HepG2 (cell line): ENCODE results near the gene G6PC3. TPM values are rescaled to one million over a fixed set of nuclear protein-coding genes. Genes with fewer than 3 reads are reported as not detected.

Experiments used
- BORCS8-MEF2B ChIP-seq: sonication (generic); formaldehyde crosslinking; IDR thresholded peaks from 2 replicates; pipeline ENCODE4 v1.8.0; 2022; ENCODE audit warnings: mild to moderate bottlenecking, missing genetic modification reagents
- CC2D1A ChIP-seq: sonication (generic); formaldehyde crosslinking; IDR thresholded peaks from 2 replicates; pipeline ENCODE4 v1.8.1; 2023; ENCODE audit warnings: mild to moderate bottlenecking, missing genetic modification reagents
- DDIT3 ChIP-seq: sonication (generic); formaldehyde crosslinking; IDR thresholded peaks from 2 replicates; pipeline ENCODE4 v1.4.0; 2020; ENCODE audit warnings: mild to moderate bottlenecking, missing genetic modification reagents
- FOSL2 ChIP-seq: sonication (generic); formaldehyde crosslinking; IDR thresholded peaks from 2 replicates; pipeline ENCODE4 v1.4.0; 2020; ENCODE audit warnings: missing genetic modification reagents
- HNRNPK ChIP-seq: fragments of 200-400 bp; formaldehyde crosslinking; IDR thresholded peaks from 2 replicates; pipeline ENCODE4 v1.6.1; 2018; ENCODE audit warnings: low read length, low read depth, moderate library complexity, mild to moderate bottlenecking; ENCODE audit not compliant: poor library complexity, severe bottlenecking
- KMT2A ChIP-seq: sonication (generic); formaldehyde crosslinking; IDR thresholded peaks from 2 replicates; pipeline ENCODE4 v1.4.0; 2020; ENCODE audit warnings: missing genetic modification reagents
- NCOA5 ChIP-seq: sonication (generic); formaldehyde crosslinking; IDR thresholded peaks from 2 replicates; pipeline ENCODE4 v1.4.0; 2020; ENCODE audit warnings: missing genetic modification reagents
- SKI ChIP-seq: fragments of 450-650 bp; IDR thresholded peaks from one replicate; pipeline ENCODE4 v1.6.1; 2018; ENCODE audit warnings: mild to moderate bottlenecking; ENCODE audit not compliant: partially characterized antibody
- ZBTB39 ChIP-seq: sonication (generic); formaldehyde crosslinking; IDR thresholded peaks from 2 replicates; pipeline ENCODE4 v1.5.0; 2020; ENCODE audit warnings: missing genetic modification reagents
- polyA plus RNA-seq, 8 experiments: library from polyadenylated mRNA; depleted of rRNA in 3 of 8; stranded (reverse) in 7 of 8; unstranded in 1 of 8; fragments of >200 nt; fragmentation: Illumina TruSeq in 4 of 8; extraction: Trizol in 4 of 8; gene quantifications; 2 replicates each; pipeline versions ENCODE4 v1.2.1 to v1.2.3, GENCODE V29; 2011 to 2016; ENCODE audit warnings: low read depth in 4 of 8, missing spikeins in 1 of 8, mixed read lengths in 1 of 8; ENCODE audit not compliant: insufficient read depth in 1 of 8
- total RNA-seq, 5 experiments: library from RNA; depleted of rRNA; stranded (reverse); fragments of >200 nt; fragmentation: Illumina TruSeq; extraction: Trizol; gene quantifications; 2 replicates each; pipeline ENCODE4 v1.2.3, GENCODE V29; 2016; ENCODE audit warnings: low read depth in 1 of 5
- TF ChIP-seq, protein P1 (sequence below): sonication (generic); formaldehyde crosslinking; IDR thresholded peaks from 2 replicates; pipeline ENCODE4 v1.4.0; 2020; ENCODE audit warnings: missing genetic modification reagents
- TF ChIP-seq, protein P2 (sequence below): sonication (generic); formaldehyde crosslinking; IDR thresholded peaks from 2 replicates; pipeline ENCODE4 v1.4.0; 2020; ENCODE audit warnings: missing genetic modification reagents
- TF ChIP-seq, protein P3 (sequence below): sonication (generic); formaldehyde crosslinking; IDR thresholded peaks from 2 replicates; pipeline ENCODE4 v1.5.0; 2020; ENCODE audit warnings: missing genetic modification reagents
- TF ChIP-seq, protein P4 (sequence below): sonication (generic); formaldehyde crosslinking; IDR thresholded peaks from 2 replicates; pipeline ENCODE4 v1.4.0; 2020; ENCODE audit warnings: missing genetic modification reagents

The G6PC3 gene
- total and polyA plus RNA-seq, 2 of the 13 experiments (the other 11 are each of a cell fraction or from before 2014, with no cell fraction given) = 38.5 to 75.8 TPM

DNA sequence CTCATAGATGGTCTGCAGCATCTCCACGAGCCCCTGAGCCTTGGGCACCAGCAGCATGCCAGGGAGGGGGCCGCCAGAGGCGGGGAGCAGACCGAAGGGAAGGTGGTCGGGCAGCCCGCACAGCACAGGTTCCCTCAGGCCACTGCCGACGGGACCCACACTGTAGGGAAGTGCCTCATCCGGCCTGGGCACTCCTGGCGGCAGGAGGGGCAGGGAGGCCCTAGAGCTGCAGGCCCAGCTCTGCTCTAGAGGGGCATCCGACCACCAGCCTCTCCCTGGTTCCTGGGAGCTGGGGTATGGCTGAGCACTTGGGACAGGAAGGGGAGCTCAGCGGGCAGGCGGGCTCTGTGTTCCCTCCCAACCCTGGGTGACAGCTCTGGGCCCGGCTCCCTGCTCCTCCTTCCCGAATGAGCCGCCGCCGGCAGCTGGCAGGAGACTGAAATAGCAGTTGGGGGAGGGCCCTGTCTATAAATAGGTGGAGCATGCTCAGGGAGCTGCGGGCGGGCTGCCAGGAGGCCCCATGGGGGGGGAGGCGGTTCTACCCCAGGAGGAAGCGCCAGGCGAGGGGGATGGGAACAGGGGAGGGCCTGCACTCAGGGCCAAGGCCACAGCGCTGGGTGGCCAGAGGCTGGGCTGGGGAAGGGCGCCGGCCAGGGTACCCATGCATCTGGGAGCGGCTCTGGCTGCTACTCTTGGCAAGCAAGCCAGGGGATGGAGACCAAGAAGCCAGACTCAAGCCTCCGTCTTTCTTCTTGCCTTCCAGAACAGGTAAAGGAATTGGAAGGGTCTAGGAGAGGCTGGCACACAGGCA lies 40.5 kb downstream of the G6PC3 start (continued):
- TF ChIP-seq KMT2A (CRISPR knock-in tag) (peak; percentile 81), DDIT3 (CRISPR knock-in tag) (no peak), SKI (peak; percentile 95), ZBTB39 (CRISPR knock-in tag) (no peak), CC2D1A (CRISPR knock-in tag) (0 out of 2 replicates have a peak, but pooled peaks have one; percentile 22), FOSL2 (peak; percentile 86), HNRNPK (peak; percentile 72), NCOA5 (no peak), BORCS8-MEF2B (CRISPR knock-in tag) (peak; percentile 98)
- TF ChIP-seq, protein P1, sequence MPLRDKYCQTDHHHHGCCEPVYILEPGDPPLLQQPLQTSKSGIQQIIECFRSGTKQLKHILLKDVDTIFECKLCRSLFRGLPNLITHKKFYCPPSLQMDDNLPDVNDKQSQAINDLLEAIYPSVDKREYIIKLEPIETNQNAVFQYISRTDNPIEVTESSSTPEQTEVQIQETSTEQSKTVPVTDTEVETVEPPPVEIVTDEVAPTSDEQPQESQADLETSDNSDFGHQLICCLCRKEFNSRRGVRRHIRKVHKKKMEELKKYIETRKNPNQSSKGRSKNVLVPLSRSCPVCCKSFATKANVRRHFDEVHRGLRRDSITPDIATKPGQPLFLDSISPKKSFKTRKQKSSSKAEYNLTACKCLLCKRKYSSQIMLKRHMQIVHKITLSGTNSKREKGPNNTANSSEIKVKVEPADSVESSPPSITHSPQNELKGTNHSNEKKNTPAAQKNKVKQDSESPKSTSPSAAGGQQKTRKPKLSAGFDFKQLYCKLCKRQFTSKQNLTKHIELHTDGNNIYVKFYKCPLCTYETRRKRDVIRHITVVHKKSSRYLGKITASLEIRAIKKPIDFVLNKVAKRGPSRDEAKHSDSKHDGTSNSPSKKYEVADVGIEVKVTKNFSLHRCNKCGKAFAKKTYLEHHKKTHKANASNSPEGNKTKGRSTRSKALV (CRISPR knock-in tag) = peak; percentile 50; the same call in 1 of the 2 replicates
- TF ChIP-seq, protein P2, sequence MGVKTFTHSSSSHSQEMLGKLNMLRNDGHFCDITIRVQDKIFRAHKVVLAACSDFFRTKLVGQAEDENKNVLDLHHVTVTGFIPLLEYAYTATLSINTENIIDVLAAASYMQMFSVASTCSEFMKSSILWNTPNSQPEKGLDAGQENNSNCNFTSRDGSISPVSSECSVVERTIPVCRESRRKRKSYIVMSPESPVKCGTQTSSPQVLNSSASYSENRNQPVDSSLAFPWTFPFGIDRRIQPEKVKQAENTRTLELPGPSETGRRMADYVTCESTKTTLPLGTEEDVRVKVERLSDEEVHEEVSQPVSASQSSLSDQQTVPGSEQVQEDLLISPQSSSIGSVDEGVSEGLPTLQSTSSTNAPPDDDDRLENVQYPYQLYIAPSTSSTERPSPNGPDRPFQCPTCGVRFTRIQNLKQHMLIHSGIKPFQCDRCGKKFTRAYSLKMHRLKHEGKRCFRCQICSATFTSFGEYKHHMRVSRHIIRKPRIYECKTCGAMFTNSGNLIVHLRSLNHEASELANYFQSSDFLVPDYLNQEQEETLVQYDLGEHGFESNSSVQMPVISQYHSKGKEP (CRISPR knock-in tag) = peak; percentile 78; the same call in 1 of the 2 replicates
- TF ChIP-seq, protein P3, sequence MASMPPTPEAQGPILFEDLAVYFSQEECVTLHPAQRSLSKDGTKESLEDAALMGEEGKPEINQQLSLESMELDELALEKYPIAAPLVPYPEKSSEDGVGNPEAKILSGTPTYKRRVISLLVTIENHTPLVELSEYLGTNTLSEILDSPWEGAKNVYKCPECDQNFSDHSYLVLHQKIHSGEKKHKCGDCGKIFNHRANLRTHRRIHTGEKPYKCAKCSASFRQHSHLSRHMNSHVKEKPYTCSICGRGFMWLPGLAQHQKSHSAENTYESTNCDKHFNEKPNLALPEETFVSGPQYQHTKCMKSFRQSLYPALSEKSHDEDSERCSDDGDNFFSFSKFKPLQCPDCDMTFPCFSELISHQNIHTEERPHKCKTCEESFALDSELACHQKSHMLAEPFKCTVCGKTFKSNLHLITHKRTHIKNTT (CRISPR knock-in tag) = no peak
- TF ChIP-seq, protein P4, sequence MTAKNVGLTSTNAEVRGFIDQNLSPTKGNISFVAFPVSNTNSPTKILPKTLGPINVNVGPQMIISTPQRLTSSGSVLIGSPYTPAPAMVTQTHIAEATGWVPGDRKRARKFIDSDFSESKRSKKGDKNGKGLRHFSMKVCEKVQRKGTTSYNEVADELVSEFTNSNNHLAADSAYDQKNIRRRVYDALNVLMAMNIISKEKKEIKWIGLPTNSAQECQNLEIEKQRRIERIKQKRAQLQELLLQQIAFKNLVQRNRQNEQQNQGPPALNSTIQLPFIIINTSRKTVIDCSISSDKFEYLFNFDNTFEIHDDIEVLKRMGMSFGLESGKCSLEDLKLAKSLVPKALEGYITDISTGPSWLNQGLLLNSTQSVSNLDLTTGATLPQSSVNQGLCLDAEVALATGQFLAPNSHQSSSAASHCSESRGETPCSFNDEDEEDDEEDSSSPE = peak; percentile 90
